T-helper 22 cell (primary cell): Measurements from ENCODE around the gene CSNK1A1.
"Not testable (repeated sequence)": the region's sequence is repeated elsewhere in the genome, so short reads cannot be mapped to it uniquely, and the experiment has no call there.

Source experiments
- DNase-seq: peaks from one replicate; pipeline ENCODE4 v3.0.0-alpha.2; 2020; ENCODE audit warnings: low read depth

CSNK1A1 gene

GRCh38 chr5:149551227-149552037 lies at the start of gene CSNK1A1:
TSS of gene CSNK1A1 (minus strand) at chr5:149551439. CDS start at chr5:149550964, 475 bp downstream.
- DNase-seq = peak; percentile 97

GRCh38 chr5:149600932-149601331 lies 49.7 kb upstream of the CSNK1A1 start:
- DNase-seq = no peak

- no peak for DNase-seq
Observed at GRCh38 chr5:149599375-149599774, 48.1 kb upstream of the CSNK1A1 start.

- DNase-seq = no peak
Observed at GRCh38 chr5:149598966-149599365, 47.7 kb upstream of the CSNK1A1 start.

- not testable (repeated sequence) for DNase-seq
Observed at GRCh38 chr5:149598234-149598633, 47.0 kb upstream of the CSNK1A1 start.

GRCh38 chr5:149597618-149598017 lies 46.4 kb upstream of the CSNK1A1 start:
- no peak for DNase-seq

GRCh38 chr5:149596712-149597111 lies 45.5 kb upstream of the CSNK1A1 start:
- DNase-seq = no peak

GRCh38 chr5:149595105-149595504 lies 43.9 kb upstream of the CSNK1A1 start:
- DNase-seq = not testable (repeated sequence)

GRCh38 chr5:149594206-149594895 lies 43.1 kb upstream of the CSNK1A1 start:
- no peak for DNase-seq

- DNase-seq = no peak
Observed at GRCh38 chr5:149593370-149593769, 42.1 kb upstream of the CSNK1A1 start.

- DNase-seq = no peak
Observed at GRCh38 chr5:149588936-149589335, 37.7 kb upstream of the CSNK1A1 start.

GRCh38 chr5:149586708-149587318 lies 35.6 kb upstream of the CSNK1A1 start:
- DNase-seq = no peak

GRCh38 chr5:149585910-149586309 lies 34.7 kb upstream of the CSNK1A1 start:
- no peak for DNase-seq

- no peak for DNase-seq
Observed at GRCh38 chr5:149584121-149584520, 32.9 kb upstream of the CSNK1A1 start.

- DNase-seq = no peak
Observed at GRCh38 chr5:149583394-149583793, 32.2 kb upstream of the CSNK1A1 start.

GRCh38 chr5:149581931-149582768 lies 30.9 kb upstream of the CSNK1A1 start:
- no peak for DNase-seq

- no peak for DNase-seq
Observed at GRCh38 chr5:149581192-149581861, 30.1 kb upstream of the CSNK1A1 start, which contains the start of gene ARHGEF37. TSS of gene ARHGEF37 (plus strand) at chr5:149581498. CDS start at chr5:149597770, 16,272 bp downstream.

GRCh38 chr5:149580808-149581191 lies 29.6 kb upstream of the CSNK1A1 start:
- DNase-seq = no peak

- DNase-seq = no peak
Observed at GRCh38 chr5:149578896-149579295, 27.7 kb upstream of the CSNK1A1 start.

GRCh38 chr5:149576021-149576420 lies 24.8 kb upstream of the CSNK1A1 start:
- no peak for DNase-seq

GRCh38 chr5:149575131-149575530 lies 23.9 kb upstream of the CSNK1A1 start:
- DNase-seq = no peak
